NCI-H748 (cell line): Measurements from ENCODE around the gene TIAM2.
A peak's percentile ranks its signal among the peaks of the same experiment; 100 is the strongest.
"Not testable (repeated sequence)": the region's sequence is repeated elsewhere in the genome, so short reads cannot be mapped to it uniquely, and the experiment has no call there.

Source experiments
- DNase-seq: peaks from one replicate; lab custom pipeline; 2025; ENCODE audit not compliant: unreplicated experiment; lab: John Stamatoyannopoulos, UW

TIAM2 gene

GRCh38 chr6:155187994-155188706, 193.0 kb downstream of the TIAM2 start:
- no peak for DNase-seq

- DNase-seq, result no peak
Observed at GRCh38 chr6:155188707-155189496, 193.8 kb downstream of the TIAM2 start.

- no peak for DNase-seq
Observed at GRCh38 chr6:155190677-155191076, 195.6 kb downstream of the TIAM2 start.

GRCh38 chr6:155193526-155193925, 198.4 kb downstream of the TIAM2 start:
- no peak for DNase-seq

- no peak for DNase-seq
Observed at GRCh38 chr6:155194399-155194798, 199.3 kb downstream of the TIAM2 start.

- DNase-seq, result no peak
Observed at GRCh38 chr6:155195903-155196302, 200.8 kb downstream of the TIAM2 start.

GRCh38 chr6:155196911-155197310, 201.8 kb downstream of the TIAM2 start:
- DNase-seq, result no peak

GRCh38 chr6:155197932-155198331, 202.8 kb downstream of the TIAM2 start:
- no peak for DNase-seq

- DNase-seq, result no peak
Observed at GRCh38 chr6:155200012-155200411, 204.9 kb downstream of the TIAM2 start.

- peak; percentile 46 for DNase-seq
Observed at GRCh38 chr6:155201461-155202226, 206.5 kb downstream of the TIAM2 start.

GRCh38 chr6:155207223-155207622, 212.1 kb downstream of the TIAM2 start:
- no peak for DNase-seq

GRCh38 chr6:155212106-155212505, 217.0 kb downstream of the TIAM2 start:
- no peak for DNase-seq

- no peak for DNase-seq
Observed at GRCh38 chr6:155212616-155213380, 217.7 kb downstream of the TIAM2 start.

- peak; percentile 7 for DNase-seq
Observed at GRCh38 chr6:155213611-155214372, 218.7 kb downstream of the TIAM2 start.

GRCh38 chr6:155215906-155216305, 220.8 kb downstream of the TIAM2 start:
- DNase-seq, result no peak

- DNase-seq, result peak; percentile 31
Observed at GRCh38 chr6:155216312-155217046, 221.4 kb downstream of the TIAM2 start.

GRCh38 chr6:155218711-155219110, 223.6 kb downstream of the TIAM2 start:
- DNase-seq, result not testable (repeated sequence)

- no peak for DNase-seq
Observed at GRCh38 chr6:155219299-155219698, 224.2 kb downstream of the TIAM2 start.

- no peak for DNase-seq
Observed at GRCh38 chr6:155219858-155220301, 224.8 kb downstream of the TIAM2 start.
